Measurements from ENCODE around the gene CFAP54.

GRCh38 chr12:96880220-96880619, 390.8 kb downstream of the CFAP54 start:
- TF ChIP-seq, protein P1, sequence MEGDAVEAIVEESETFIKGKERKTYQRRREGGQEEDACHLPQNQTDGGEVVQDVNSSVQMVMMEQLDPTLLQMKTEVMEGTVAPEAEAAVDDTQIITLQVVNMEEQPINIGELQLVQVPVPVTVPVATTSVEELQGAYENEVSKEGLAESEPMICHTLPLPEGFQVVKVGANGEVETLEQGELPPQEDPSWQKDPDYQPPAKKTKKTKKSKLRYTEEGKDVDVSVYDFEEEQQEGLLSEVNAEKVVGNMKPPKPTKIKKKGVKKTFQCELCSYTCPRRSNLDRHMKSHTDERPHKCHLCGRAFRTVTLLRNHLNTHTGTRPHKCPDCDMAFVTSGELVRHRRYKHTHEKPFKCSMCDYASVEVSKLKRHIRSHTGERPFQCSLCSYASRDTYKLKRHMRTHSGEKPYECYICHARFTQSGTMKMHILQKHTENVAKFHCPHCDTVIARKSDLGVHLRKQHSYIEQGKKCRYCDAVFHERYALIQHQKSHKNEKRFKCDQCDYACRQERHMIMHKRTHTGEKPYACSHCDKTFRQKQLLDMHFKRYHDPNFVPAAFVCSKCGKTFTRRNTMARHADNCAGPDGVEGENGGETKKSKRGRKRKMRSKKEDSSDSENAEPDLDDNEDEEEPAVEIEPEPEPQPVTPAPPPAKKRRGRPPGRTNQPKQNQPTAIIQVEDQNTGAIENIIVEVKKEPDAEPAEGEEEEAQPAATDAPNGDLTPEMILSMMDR (IDR thresholded peaks at IDR 0.05) = no peak
- TF ChIP-seq POLR2A (IDR thresholded peaks at IDR 0.05) = no peak
